OCI-LY1 (cell line): Measurements from ENCODE around the gene RAB3C.

ENCODE experiments used
- H2AFZ ChIP-seq: fragments of 200-600 bp; sonication (generic), shearing (Covaris generic); 2 replicates; pipeline ENCODE4 v1.6.0; 2014; ENCODE audit warnings: antibody characterized with exemption, mild to moderate bottlenecking, low read length
- H3F3A ChIP-seq: fragments of 200-600 bp; sonication (generic), shearing (Covaris generic); 2 replicates; pipeline ENCODE4 v1.6.0; 2014; ENCODE audit warnings: mild to moderate bottlenecking, antibody characterized with exemption, low read length, moderate library complexity; ENCODE audit not compliant: insufficient read depth
- H3K27ac ChIP-seq: fragments of 200-600 bp; sonication (generic); 2 replicates; pipeline ENCODE4 v1.5.1; 2014; ENCODE audit warnings: low read length, mixed run types, mild to moderate bottlenecking, low read depth; ENCODE audit not compliant: poor library complexity, severe bottlenecking
- H3K27me3 ChIP-seq: fragments of 200-600 bp; sonication (generic); 2 replicates; pipeline ENCODE4 v1.6.0; 2014; ENCODE audit warnings: antibody characterized with exemption, mild to moderate bottlenecking, low read length, moderate library complexity; ENCODE audit not compliant: insufficient read depth
- H3K36me3 ChIP-seq: fragments of 200-600 bp; sonication (generic); 2 replicates; pipeline ENCODE4 v1.6.1; 2014; ENCODE audit warnings: mild to moderate bottlenecking, antibody characterized with exemption, low read length, moderate library complexity, mixed read lengths; ENCODE audit not compliant: insufficient read depth
- H3K4me1 ChIP-seq: fragments of 200-600 bp; sonication (generic); 2 replicates; pipeline ENCODE4 v1.5.1; 2014; ENCODE audit warnings: mild to moderate bottlenecking, low read length, moderate library complexity; ENCODE audit not compliant: insufficient read depth, severe bottlenecking
- H3K4me2 ChIP-seq: fragments of 200-600 bp; sonication (generic), shearing (Covaris generic); 2 replicates; pipeline ENCODE4 v1.6.1; 2014; ENCODE audit warnings: low read length
- H3K4me3 ChIP-seq: fragments of 200-600 bp; sonication (generic); 2 replicates; pipeline ENCODE4 v1.5.1; 2014; ENCODE audit warnings: low read length, low read depth, mild to moderate bottlenecking, mixed read lengths; ENCODE audit not compliant: poor library complexity, severe bottlenecking
- H3K79me2 ChIP-seq: fragments of 200-600 bp; shearing (Covaris generic); 2 replicates; pipeline ENCODE4 v1.6.1; 2016; ENCODE audit warnings: mixed run types, low read length, mixed read lengths; ENCODE audit not compliant: insufficient read depth
- H3K9ac ChIP-seq: fragments of 200-600 bp; sonication (generic), shearing (Covaris generic); 2 replicates; pipeline ENCODE4 v1.6.1; 2014; ENCODE audit warnings: mild to moderate bottlenecking, low read length, mixed read lengths
- H3K9me2 ChIP-seq: fragments of 200-600 bp; sonication (generic), shearing (Covaris generic); 2 replicates; pipeline ENCODE4 v1.6.1; 2014; ENCODE audit warnings: low read depth, mild to moderate bottlenecking, low read length, mixed read lengths
- H3K9me3 ChIP-seq: fragments of 200-600 bp; shearing (Covaris generic); 2 replicates; pipeline ENCODE4 v1.6.1; 2014; ENCODE audit warnings: low read length, mixed read lengths
- H4K20me1 ChIP-seq: fragments of 200-600 bp; sonication (generic), shearing (Covaris generic); 2 replicates; pipeline ENCODE4 v1.6.0; 2016; ENCODE audit warnings: mild to moderate bottlenecking, low read length; ENCODE audit not compliant: insufficient read depth
- CTCF ChIP-seq: fragments of 200-600 bp; sonication (generic), shearing (Covaris generic); IDR thresholded peaks from 2 replicates; pipeline ENCODE4 v1.5.1; 2017; ENCODE audit warnings: mild to moderate bottlenecking, antibody characterized with exemption, low read length, moderate library complexity, mixed read lengths
- EZH2 ChIP-seq: fragments of 200-600 bp; sonication (generic), shearing (Covaris generic); IDR thresholded peaks from 2 replicates; pipeline ENCODE4 v1.8.0; 2017; ENCODE audit warnings: borderline replicate concordance, mixed run types, mild to moderate bottlenecking, antibody characterized with exemption, low read length, moderate library complexity, mixed read lengths

The RAB3C gene

GRCh38 chr5:58629271-58630159 lies 46.6 kb downstream of the RAB3C start:
- Histone ChIP-seq H3K4me1 (no peaks in the 10 kb centered on the region), H3K79me2 (no peaks in the 10 kb centered on the region), H3K9me2 (no peaks in the 10 kb centered on the region), H3K27me3 (no peaks in the 10 kb centered on the region), H3K36me3 (no peaks in the 10 kb centered on the region), H3K27ac (no peak overlapping the region), H4K20me1 (no peaks in the 10 kb centered on the region), H3F3A (no peaks in the 10 kb centered on the region), H3K9ac (no peak overlapping the region), H3K4me2 (no peak overlapping the region), H3K9me3 (no peaks in the 10 kb centered on the region), H3K4me3 (no peak overlapping the region), H2AFZ (no peak overlapping the region)
- no peak for TF ChIP-seq EZH2
- TF ChIP-seq CTCF = no peak

- Histone ChIP-seq H3K4me1 (no peaks in the 10 kb centered on the region), H3K9me3 (no peaks in the 10 kb centered on the region), H3K4me2 (no peak overlapping the region), H3K9me2 (no peaks in the 10 kb centered on the region), H3K36me3 (no peaks in the 10 kb centered on the region), H3K9ac (no peak overlapping the region), H3F3A (no peaks in the 10 kb centered on the region), H4K20me1 (no peaks in the 10 kb centered on the region), H3K27ac (no peak overlapping the region), H3K27me3 (no peaks in the 10 kb centered on the region), H2AFZ (no peak overlapping the region), H3K79me2 (no peaks in the 10 kb centered on the region), H3K4me3 (no peak overlapping the region)
- TF ChIP-seq CTCF = no peak
- TF ChIP-seq EZH2 = no peak
These were observed 49.0 kb downstream of the RAB3C start for GRCh38 chr5:58631895-58632294.

- Histone ChIP-seq H2AFZ (no peak overlapping the region), H3K27me3 (no peaks in the 10 kb centered on the region), H3K9ac (no peak overlapping the region), H3K27ac (no peak overlapping the region), H3K4me1 (no peaks in the 10 kb centered on the region), H3K79me2 (no peaks in the 10 kb centered on the region), H3K9me3 (no peaks in the 10 kb centered on the region), H3K36me3 (no peaks in the 10 kb centered on the region), H3K4me3 (no peak overlapping the region), H4K20me1 (no peaks in the 10 kb centered on the region), H3K4me2 (no peak overlapping the region), H3K9me2 (no peaks in the 10 kb centered on the region), H3F3A (no peaks in the 10 kb centered on the region)
- TF ChIP-seq EZH2 (no peak), CTCF (no peak)
These were observed 52.5 kb downstream of the RAB3C start for GRCh38 chr5:58635416-58635815.
